Body of pancreas (tissue), 4 donors: Measurements from ENCODE around the gene CMSS1.

Source experiments
- CTCF ChIP-seq, 7 experiments: fragments of 450-650 bp in 4 of 7; fragments of 200-600 bp in 3 of 7; sonication (generic) in 3 of 7; IDR thresholded peaks; one replicate each; pipeline ENCODE4 v1.5.1; 2016 to 2019; ENCODE audit warnings: antibody characterized with exemption in 7 of 7
- POLR2A ChIP-seq, 3 donors: fragments of 450-650 bp; IDR thresholded peaks; one replicate each; pipeline ENCODE4 v1.6.1; 2016; ENCODE audit warnings: antibody characterized with exemption in 3 of 3, mild to moderate bottlenecking in 2 of 3

GRCh38 chr3:100030914-100031425 lies 213.3 kb downstream of the CMSS1 start:
- no peak for TF ChIP-seq CTCF (IDR thresholded peaks at IDR 0.05)
- TF ChIP-seq POLR2A (IDR thresholded peaks at IDR 0.05), result no peak
